PC-3 (cell line): ENCODE data around the gene OR10A3. TPM values are rescaled to one million over a fixed set of nuclear protein-coding genes. Genes with fewer than 3 reads are reported as not detected.

Source experiments
- ATAC-seq: fragments of 200-7000 bp; cut with Tn5 transposase; 2 replicates; pipeline ENCODE4 v1.9.1; 2020; ENCODE audit warnings: mild to moderate bottlenecking, moderate library complexity
- BruUV-seq: library from RNA; stranded (reverse); fragments of 400-500 nt; replicated peaks from 2 replicates; lab custom pipeline; 2021; lab: Mats Ljungman, UMichigan
- CTCF ChIA-PET: fragments of 300-600 bp; sonication (Branson Sonifier 250); formaldehyde crosslinking; loops from one replicate; lab custom pipeline; 2022; ENCODE audit warnings: antibody characterized with exemption; lab: Charles Lee
- POLR2A ChIA-PET: fragments of 300-600 bp; sonication (Branson Sonifier 250); formaldehyde crosslinking; loops from one replicate; lab custom pipeline; 2022; ENCODE audit warnings: antibody characterized with exemption; ENCODE audit not compliant: unreplicated experiment; lab: Charles Lee
- DNase-seq: peaks from one replicate; pipeline ENCODE4 v3.0.0-alpha.2; 2015
- H2AFZ ChIP-seq: fragments of 300-600 bp; sonication (generic); 2 replicates; pipeline ENCODE4 v1.6.0; 2016; ENCODE audit warnings: antibody characterized with exemption, low read length
- H3F3A ChIP-seq: fragments of 300-600 bp; sonication (generic); one replicate; pipeline ENCODE4 v1.6.0; 2017; ENCODE audit warnings: antibody characterized with exemption, low read length, control low read depth, mild to moderate bottlenecking; ENCODE audit not compliant: unreplicated experiment
- H3K27ac ChIP-seq: fragments of 300-600 bp; sonication (generic); 2 replicates; pipeline ENCODE4 v1.5.1; 2016; ENCODE audit warnings: mild to moderate bottlenecking, low read length
- H3K27me3 ChIP-seq: fragments of 300-600 bp; sonication (generic); 2 replicates; pipeline ENCODE4 v1.6.1; 2016; ENCODE audit warnings: low read length, mixed read lengths
- H3K36me3 ChIP-seq: fragments of 300-600 bp; sonication (generic); 2 replicates; pipeline ENCODE4 v1.6.1; 2016; ENCODE audit warnings: low read depth, mixed run types, low read length, mixed read lengths
- H3K4me1 ChIP-seq: fragments of 300-600 bp; sonication (generic); 2 replicates; pipeline ENCODE4 v1.5.1; 2016; ENCODE audit warnings: low read length; ENCODE audit not compliant: insufficient read depth
- H3K4me2 ChIP-seq: fragments of 300-600 bp; sonication (generic); 2 replicates; pipeline ENCODE4 v1.6.0; 2016; ENCODE audit warnings: low read length
- H3K4me3 ChIP-seq: fragments of 300-600 bp; sonication (generic); 2 replicates; pipeline ENCODE4 v1.5.1; 2016; ENCODE audit warnings: mild to moderate bottlenecking, low read length, mixed read lengths
- H3K79me2 ChIP-seq: fragments of 300-600 bp; sonication (generic); 2 replicates; pipeline ENCODE4 v1.6.1; 2017; ENCODE audit warnings: low read length, mixed read lengths
- H3K9ac ChIP-seq: fragments of 300-600 bp; sonication (generic); 2 replicates; pipeline ENCODE4 v1.6.0; 2016; ENCODE audit warnings: mild to moderate bottlenecking, low read length
- H3K9me2 ChIP-seq: fragments of 300-600 bp; sonication (generic); replicated peaks from 2 replicates; pipeline ENCODE4 v1.6.1; 2016; ENCODE audit warnings: mixed run types, low read length, mixed read lengths
- H3K9me3 ChIP-seq: fragments of 300-600 bp; sonication (generic); 2 replicates; pipeline ENCODE4 v1.6.1; 2016; ENCODE audit warnings: low read length, mixed read lengths
- H4K20me1 ChIP-seq: fragments of 300-600 bp; sonication (generic); 2 replicates; pipeline ENCODE4 v1.6.1; 2016; ENCODE audit warnings: low read length, mixed read lengths
- CTCF ChIP-seq: fragments of 300-600 bp; sonication (generic); conservative IDR thresholded peaks from 2 replicates; pipeline ENCODE4 v1.5.1; 2017; ENCODE audit warnings: antibody characterized with exemption, low read depth, mild to moderate bottlenecking, low read length
- EZH2 ChIP-seq: fragments of 300-600 bp; sonication (generic); IDR thresholded peaks from one replicate; pipeline ENCODE4 v1.6.1; 2017; ENCODE audit warnings: antibody characterized with exemption, mild to moderate bottlenecking, low read length; ENCODE audit not compliant: unreplicated experiment
- EZH2phosphoT487 ChIP-seq: fragments of 300-600 bp; sonication (generic); IDR thresholded peaks from 2 replicates; pipeline ENCODE4 v1.6.1; 2018; ENCODE audit warnings: mild to moderate bottlenecking, antibody characterized with exemption, low read length, borderline replicate concordance
- intact Hi-C: fragments of 100-400 bp; cut with micrococcal nuclease; formaldehyde crosslinking; loops from 2 replicates; pipeline ENCODE4 v1.9.0; 2023
- total RNA-seq: library from RNA; depleted of rRNA; stranded (reverse); fragments of >200 nt; gene quantifications from 2 replicates; pipeline ENCODE4 v1.2.3, GENCODE V29; 2014

OR10A3 gene
- total RNA-seq, 1 experiment from 2014 or later, result not detected

DNA sequence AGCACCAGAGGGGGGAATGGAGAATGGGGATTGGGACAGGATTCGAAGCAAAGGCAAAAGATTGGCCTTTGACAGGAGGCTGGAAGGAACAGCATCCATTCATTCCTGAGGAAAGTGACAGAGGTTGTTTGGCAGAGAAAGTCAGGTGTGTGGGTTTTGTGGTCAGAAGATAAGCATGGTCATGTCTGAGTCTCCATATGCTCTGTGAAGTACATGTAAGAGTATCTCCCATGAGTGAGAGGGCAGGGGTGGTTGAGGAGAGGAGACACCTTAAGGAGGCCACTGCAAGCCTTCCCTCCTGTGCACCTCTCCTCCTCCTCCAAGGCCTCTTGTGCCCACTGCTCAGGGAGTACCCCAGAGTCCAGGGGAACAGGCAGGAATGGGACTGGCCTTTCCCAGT, 25.6 kb upstream of the OR10A3 start:
- no peak for TF ChIP-seq EZH2
- no peak for TF ChIP-seq CTCF
- no peak for TF ChIP-seq EZH2phosphoT487
- Histone ChIP-seq H3K4me2 (no peak overlapping the region), H3K9ac (no peak overlapping the region), H4K20me1 (no peaks in the 10 kb centered on the region), H3K9me3 (0 out of 2 replicates have a peak, but pooled peaks cover 3% of the 10 kb centered on the region), H3K79me2 (no peaks in the 10 kb centered on the region), H3F3A (peaks cover 5% of the 10 kb centered on the region), H3K9me2 (no peaks in the 10 kb centered on the region), H3K27ac (0 out of 2 replicates have a peak overlapping the region, but pooled peaks have one; percentile 8), H3K27me3 (no peaks in the 10 kb centered on the region), H2AFZ (no peak overlapping the region), H3K4me1 (peaks cover 39% of the 10 kb centered on the region), H3K36me3 (no peaks in the 10 kb centered on the region), H3K4me3 (no peak overlapping the region)
- POLR2A ChIA-PET, result no interaction called here
- no TSS peak for BruUV-seq
- DNase-seq (peak; percentile 63), ATAC-seq (no peak)
- intact Hi-C loops, result no loop called here
- CTCF ChIA-PET, result no interaction called here

GRCh38 chr11:7965386-7965785, 23.9 kb upstream of the OR10A3 start, which contains the start of gene NLRP10:
TSS of gene NLRP10 (minus strand) at chr11:7965447. CDS start at chr11:7963495, 1,952 bp downstream.
- H2AFZ ChIP-seq, result peak within 1 kb of the TSS; percentile 11; the same call in 1 of the 2 replicates
- peak within 1 kb of the TSS; percentile 88 for H3K27ac ChIP-seq
- ChIA-PET CTCF (interaction anchor here (0.8 to 1.0 kb wide), 2 partner anchors 22 to 60 kb away, joined by 3 to 5 read pairs; partner anchors contain the start of gene EIF3F), POLR2A (no interaction called here)
- no peaks in the 10 kb centered on the region for H3K36me3 ChIP-seq
- no peak within 1 kb of the TSS for H3K4me3 ChIP-seq
- peaks cover 5% of the 10 kb centered on the region for H3F3A ChIP-seq
- peak within 1 kb of the TSS; percentile 68 for H3K4me2 ChIP-seq
- peaks cover 38% of the 10 kb centered on the region for H3K4me1 ChIP-seq
- no peaks in the 10 kb centered on the region for H3K9me3 ChIP-seq
- H3K9ac ChIP-seq, result peak within 1 kb of the TSS; percentile 54
- no TSS peak for BruUV-seq
- DNase-seq, result peak; percentile 85
- ATAC-seq, result peak; percentile 77
- TF ChIP-seq EZH2, result no peak
- H3K9me2 ChIP-seq, result no peaks in the 10 kb centered on the region
- no peaks in the 10 kb centered on the region for H3K27me3 ChIP-seq
- no peaks in the 10 kb centered on the region for H4K20me1 ChIP-seq
- H3K79me2 ChIP-seq, result no peaks in the 10 kb centered on the region
- intact Hi-C loops, result no loop called here

- intact Hi-C loops, result no loop called here
- Histone ChIP-seq H3K9ac (peak overlapping the region; percentile 54), H3K4me1 (peaks cover 38% of the 10 kb centered on the region), H3K36me3 (no peaks in the 10 kb centered on the region), H3K27ac (peak overlapping the region; percentile 88), H3K4me3 (no peak overlapping the region), H3K79me2 (no peaks in the 10 kb centered on the region), H3K27me3 (no peaks in the 10 kb centered on the region), H3K9me3 (no peaks in the 10 kb centered on the region), H3K9me2 (no peaks in the 10 kb centered on the region), H2AFZ (0 out of 2 replicates have a peak overlapping the region, but pooled peaks have one; percentile 11), H4K20me1 (no peaks in the 10 kb centered on the region), H3K4me2 (peak overlapping the region; percentile 68), H3F3A (peaks cover 5% of the 10 kb centered on the region)
- TF ChIP-seq EZH2, result no peak
- no peak for TF ChIP-seq EZH2phosphoT487
- no peak for TF ChIP-seq CTCF
- ATAC-seq (peak; percentile 67), DNase-seq (peak; percentile 70)
- ChIA-PET CTCF (interaction anchor here (0.8 to 1.0 kb wide), 2 partner anchors 22 to 60 kb away, joined by 3 to 5 read pairs; partner anchors contain the start of gene EIF3F), POLR2A (no interaction called here)
- BruUV-seq, result TSS peak; percentile 86
Observed at GRCh38 chr11:7964873-7965272, 23.4 kb upstream of the OR10A3 start.
